HG03103 (cell line): ENCODE results near the gene TMEM212.
A peak's percentile ranks its signal among the peaks of the same experiment; 100 is the strongest.
"Not testable (repeated sequence)": the region's sequence is repeated elsewhere in the genome, so short reads cannot be mapped to it uniquely, and the experiment has no call there.

Source experiments
- ATAC-seq: cut with Tn5 transposase; IDR thresholded peaks from one replicate; pipeline ENCODE4 v1.9.1; 2021; ENCODE audit warnings: low read depth; ENCODE audit not compliant: unreplicated experiment

TMEM212 gene

GRCh38 chr3:171812811-171813210 lies 30.3 kb upstream of the TMEM212 start:
- ATAC-seq: no peak

GRCh38 chr3:171813278-171813896 lies 29.8 kb upstream of the TMEM212 start:
- ATAC-seq: no peak

GRCh38 chr3:171813897-171814460 lies 29.2 kb upstream of the TMEM212 start:
- ATAC-seq: peak; percentile 31

- ATAC-seq: not testable (repeated sequence)
Observed at GRCh38 chr3:171814662-171815061, 28.5 kb upstream of the TMEM212 start.

GRCh38 chr3:171815973-171816595 lies 27.1 kb upstream of the TMEM212 start:
- no peak for ATAC-seq

GRCh38 chr3:171817074-171817800 lies 25.9 kb upstream of the TMEM212 start:
- ATAC-seq: no peak

GRCh38 chr3:171821044-171821443 lies 22.1 kb upstream of the TMEM212 start:
- ATAC-seq: no peak

- no peak for ATAC-seq
Observed at GRCh38 chr3:171821778-171822358, 21.3 kb upstream of the TMEM212 start.

GRCh38 chr3:171822431-171823106 lies 20.6 kb upstream of the TMEM212 start:
- ATAC-seq: no peak

GRCh38 chr3:171824116-171824515 lies 19.0 kb upstream of the TMEM212 start:
- ATAC-seq: no peak

GRCh38 chr3:171824824-171825221 lies 18.3 kb upstream of the TMEM212 start:
- ATAC-seq: no peak

- no peak for ATAC-seq
Observed at GRCh38 chr3:171825222-171825828, 17.8 kb upstream of the TMEM212 start.

- ATAC-seq: no peak
Observed at GRCh38 chr3:171827385-171827784, 15.8 kb upstream of the TMEM212 start.

GRCh38 chr3:171827836-171828458 lies 15.2 kb upstream of the TMEM212 start:
- no peak for ATAC-seq

GRCh38 chr3:171828902-171829770 lies 14.0 kb upstream of the TMEM212 start:
- no peak for ATAC-seq

- ATAC-seq: peak; percentile 69
Observed at GRCh38 chr3:171829841-171830517, 13.2 kb upstream of the TMEM212 start.

- no peak for ATAC-seq
Observed at GRCh38 chr3:171830518-171830875, 12.7 kb upstream of the TMEM212 start.

- ATAC-seq: no peak
Observed at GRCh38 chr3:171831936-171832335, 11.2 kb upstream of the TMEM212 start.
